HG02678 (cell line): ENCODE data around the gene ARF1.

ENCODE experiments used
- ATAC-seq: cut with Tn5 transposase; IDR thresholded peaks from one replicate; pipeline ENCODE4 v1.9.1; 2021; ENCODE audit warnings: mild to moderate bottlenecking, moderate library complexity; ENCODE audit not compliant: unreplicated experiment

Gene ARF1

DNA sequence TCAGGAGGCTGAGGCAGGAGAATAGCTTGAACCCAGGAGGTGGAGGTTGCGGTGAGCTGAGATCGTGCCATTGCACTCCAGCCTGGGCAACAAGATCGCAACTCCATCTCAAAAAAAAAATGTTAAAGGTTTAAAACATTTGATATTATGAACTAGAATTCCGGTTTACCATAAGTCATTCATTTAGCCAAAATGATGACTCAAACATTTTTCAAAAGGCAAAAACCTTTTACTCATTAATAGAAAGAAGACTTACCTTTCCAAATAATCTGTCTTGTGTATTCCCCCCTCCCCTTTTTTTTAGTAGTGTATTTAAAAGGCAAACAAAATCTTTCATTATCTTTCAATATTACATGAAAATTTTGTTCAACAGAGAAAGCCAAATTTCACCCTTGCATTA, 34.8 kb downstream of the ARF1 start:
- no peak for ATAC-seq

DNA sequence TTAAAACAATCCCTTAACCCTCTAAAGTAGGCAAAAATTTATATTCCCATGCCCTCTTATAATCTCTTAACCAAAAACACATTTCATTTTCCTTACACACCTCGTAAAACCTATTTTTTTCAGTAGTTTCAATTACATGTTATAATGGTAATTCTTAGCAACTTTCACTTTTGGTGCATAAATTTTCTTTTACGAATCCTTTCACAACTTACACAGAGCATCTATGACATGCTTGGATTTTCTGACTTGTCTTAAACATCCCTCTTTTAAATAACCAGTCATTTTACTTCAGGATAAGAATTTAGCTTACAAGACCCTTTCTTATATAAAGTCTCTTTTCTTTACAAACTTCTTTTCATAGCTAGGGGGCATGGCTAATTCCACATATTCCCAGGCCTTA, 35.5 kb downstream of the ARF1 start:
- ATAC-seq, result no peak

DNA sequence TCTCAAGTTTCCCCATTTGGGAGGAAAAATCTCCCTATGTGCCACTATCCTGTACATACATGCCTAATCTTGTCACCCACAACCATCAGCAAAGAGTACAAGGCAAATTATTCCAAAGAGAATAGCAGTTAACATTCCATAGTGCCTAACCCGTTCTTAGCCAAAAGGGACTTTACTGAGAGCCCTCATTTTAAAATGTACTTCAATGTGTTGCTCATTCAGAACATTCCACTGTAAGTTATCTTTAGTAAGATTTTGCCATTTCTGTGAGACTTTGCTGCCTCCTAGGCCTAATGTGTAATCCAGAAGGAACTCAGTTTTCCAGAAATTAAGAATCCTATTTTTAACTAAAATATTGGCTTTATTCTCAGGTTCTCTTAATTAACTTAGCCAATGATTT, 37.8 kb downstream of the ARF1 start:
- ATAC-seq, result no peak

DNA sequence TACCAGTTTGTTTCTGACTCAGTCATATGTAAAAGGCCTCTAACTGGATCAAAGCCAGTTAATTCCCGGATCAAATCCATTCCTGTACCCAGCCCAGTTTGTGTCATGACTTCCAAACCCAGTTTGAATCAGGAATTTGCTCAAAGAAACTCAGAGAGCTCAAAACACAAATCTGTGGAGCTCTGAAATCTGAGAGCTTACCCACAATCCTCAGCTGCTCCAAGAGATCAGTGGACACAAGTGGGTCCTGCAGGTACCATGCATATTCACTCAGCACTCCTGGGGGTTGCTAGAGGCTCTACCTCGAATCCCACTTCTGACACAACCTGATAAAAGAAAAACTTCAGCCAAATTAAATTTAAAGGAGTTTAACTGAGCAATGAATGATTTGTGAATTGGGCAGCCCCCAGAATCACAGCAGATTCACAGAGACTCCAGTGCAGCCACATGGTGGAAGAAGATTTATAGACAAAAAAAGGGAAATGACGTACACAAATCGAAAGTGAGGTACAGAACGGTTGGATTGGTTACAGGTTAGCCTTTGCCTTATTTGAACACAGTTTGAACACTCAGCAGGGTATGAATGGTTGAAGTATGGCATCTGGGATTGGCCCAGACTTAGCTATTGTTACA, 38.5 kb downstream of the ARF1 start:
- ATAC-seq, result no peak

DNA sequence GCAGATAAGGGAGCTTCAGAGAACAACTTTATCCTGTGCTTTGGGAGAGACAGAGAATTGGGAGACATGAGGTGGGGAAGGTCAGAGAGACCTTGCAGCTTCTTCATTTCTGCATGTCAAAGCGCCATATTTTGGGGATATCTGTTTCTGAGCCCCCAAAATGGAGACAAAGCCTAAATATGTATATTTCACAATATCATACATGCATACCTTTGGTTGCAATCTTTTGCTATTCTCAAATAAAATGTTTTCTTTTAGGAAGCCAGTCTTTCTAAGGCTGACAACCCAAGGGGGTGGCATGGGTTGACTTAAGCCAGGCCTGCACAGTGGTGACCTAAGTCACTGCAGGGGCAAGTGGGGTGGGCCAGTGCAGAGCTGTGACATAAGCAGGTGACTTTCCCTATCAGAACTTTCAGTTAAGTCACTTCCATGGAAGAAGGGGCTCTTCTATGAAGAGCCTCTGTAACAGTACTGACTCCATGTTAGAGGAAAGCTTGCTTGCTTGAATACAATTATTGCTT, 40.5 kb downstream of the ARF1 start:
- ATAC-seq, result no peak

DNA sequence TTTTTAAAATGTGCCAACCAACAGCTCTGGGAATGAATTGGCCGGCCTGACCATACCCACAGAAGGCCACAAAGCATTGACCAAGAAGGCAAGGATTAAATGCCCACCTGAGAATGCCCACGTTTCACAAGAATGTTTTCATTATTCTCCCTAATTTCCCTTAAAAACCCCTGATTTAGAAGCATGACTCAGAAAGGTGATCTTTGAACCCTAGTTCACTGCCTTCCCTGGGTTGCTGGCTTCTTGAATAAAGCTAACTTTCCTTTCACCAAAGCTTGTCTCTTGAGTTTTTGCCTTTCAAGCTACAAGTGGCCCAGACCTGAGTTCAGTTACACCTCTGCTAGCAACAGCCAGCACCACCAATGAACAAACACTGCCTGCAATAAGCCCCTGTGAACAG, 41.0 kb downstream of the ARF1 start:
- no peak for ATAC-seq

DNA sequence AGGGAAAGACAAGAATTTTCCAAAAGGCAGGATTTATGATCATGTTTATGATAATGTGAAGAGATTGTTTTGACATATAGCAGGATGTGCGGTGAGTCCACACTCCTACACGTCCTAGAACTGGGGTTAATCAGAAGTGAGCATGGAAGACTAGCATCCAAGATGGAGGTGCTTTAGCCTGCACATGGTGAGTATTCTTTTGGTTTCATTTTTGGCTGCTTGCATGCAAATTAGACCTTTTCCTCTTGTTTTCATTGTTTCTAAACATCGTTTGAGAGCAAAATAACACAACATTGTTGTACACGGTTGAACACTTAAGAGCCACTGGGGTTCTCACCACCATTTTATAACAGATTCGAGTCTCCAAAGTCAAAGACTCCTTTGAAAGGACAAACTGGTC, 42.7 kb downstream of the ARF1 start:
- no peak for ATAC-seq

DNA sequence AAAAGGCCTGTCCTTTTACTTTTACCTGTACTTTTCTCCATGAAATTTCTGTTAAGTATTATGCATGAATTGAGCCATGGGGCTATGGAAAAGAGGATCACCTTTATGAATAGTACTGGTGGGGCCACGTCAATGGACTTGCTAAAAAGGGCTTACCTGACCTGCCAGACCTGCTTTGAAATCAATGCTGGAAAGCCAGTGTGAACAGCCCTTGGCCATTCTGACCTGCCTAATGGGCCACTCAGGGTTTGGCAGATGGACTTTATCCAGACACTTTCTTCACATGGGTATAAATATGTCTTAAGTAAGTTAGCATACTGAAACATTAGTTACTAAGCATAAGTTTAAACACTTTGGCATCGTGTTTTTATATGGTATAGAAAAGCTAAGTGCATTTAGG, 49.3 kb downstream of the ARF1 start:
- no peak for ATAC-seq

DNA sequence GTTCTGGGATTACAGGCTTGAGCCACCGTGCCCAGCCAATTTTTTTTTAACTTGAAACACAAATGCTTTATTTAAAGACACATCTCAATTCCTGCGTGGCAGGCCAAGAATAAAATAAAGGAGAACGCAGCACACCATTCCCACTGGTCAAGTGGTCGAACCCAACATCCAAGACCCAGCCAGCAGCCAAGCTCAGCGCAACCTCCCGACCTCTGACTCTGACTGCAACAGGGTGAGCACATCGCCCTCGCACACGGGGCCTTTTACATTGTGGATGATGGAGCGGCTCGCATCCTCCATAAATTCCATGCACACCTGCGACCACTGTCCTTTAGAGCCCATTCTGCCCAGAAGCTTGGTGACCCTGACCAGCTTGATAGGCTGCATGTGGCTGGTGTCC, 52.1 kb downstream of the ARF1 start:
- ATAC-seq, result no peak

DNA sequence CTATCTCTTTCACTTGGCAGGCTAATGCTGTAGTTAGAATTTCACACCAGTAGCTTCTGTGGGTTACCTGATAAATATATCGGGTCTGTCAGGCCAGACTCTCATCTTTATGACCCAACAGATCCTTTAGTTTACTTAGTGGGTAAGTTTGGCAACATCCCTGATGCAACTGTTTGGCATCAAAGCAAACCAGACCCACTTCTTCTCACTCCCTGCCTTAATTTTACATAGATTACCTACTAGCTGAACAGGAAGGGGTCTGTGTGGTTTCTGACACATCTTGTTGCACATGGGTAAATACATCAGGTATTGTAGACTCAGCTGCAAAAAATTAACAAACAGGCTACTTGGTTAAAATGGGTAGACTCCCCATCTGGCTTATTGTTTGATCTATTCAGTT, 54.4 kb downstream of the ARF1 start:
- no peak for ATAC-seq

DNA sequence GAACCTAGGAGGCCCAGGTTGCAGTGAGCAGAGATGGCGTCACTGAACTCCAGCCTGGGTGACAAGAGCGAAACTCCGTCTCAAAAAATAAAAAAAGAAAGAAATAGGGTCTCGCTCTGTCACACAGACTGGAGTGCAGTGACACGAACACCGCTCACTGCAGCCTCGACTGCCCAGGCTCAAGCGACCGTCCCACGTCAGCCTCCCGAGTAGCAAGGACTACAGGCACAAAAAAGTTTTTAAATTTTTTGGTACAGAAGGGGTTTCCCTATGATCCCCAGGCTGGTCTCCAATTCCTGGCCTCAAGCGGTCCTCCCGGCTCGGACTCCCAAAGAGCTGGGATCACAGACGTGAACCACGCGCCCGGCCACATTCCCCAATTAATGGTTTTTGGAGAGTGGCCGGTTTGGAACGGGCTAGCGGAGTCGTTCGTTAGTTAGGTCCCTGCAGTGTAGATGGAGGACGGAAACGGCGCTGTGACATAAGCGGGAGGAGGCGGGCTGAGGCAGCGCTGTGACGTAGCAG, 57.0 kb downstream of the ARF1 start:
- no peak for ATAC-seq

DNA sequence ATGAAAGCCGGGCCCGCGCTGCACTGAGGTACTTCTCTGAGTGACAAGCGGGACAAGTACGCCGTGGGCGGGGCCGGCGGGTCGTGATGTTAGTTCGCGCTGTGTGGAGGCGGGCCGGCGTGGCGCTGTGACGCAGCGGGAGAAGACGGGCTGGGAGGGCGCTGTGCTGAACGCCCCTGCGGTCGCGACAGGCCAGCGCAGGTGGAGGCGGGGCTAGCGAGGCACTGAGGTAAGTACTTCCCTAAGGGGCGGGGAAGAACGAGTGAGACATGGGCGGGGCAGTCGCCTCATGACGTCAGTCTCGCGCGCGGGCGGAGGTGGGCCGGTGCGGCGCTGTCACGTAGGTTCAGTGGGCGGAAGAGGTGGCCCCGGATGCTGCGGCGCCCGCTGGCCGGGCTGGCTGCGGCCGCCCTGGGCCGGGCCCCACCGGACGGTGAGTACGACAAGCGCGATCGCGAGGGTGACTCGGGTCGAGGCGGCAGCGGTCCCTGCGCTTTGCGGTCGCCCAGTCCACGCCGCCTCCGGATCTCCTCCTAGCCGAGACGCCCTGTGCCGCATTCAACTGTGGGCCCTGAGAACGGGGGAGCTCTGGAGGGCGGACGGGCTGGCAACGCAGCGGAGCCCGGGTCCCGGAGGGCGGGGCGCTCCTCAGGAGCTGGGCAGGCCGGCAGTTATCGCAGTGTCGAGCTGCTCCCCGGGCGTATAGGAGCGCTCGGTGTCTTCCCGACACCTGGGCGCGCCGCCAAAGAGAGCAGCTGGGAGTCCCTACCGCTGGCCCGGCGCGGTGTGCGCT, 57.6 kb downstream of the ARF1 start, which contains the start of gene GUK1:
Gene GUK1 (plus strand): TSS at position 349 of the 793 bp plus-strand sequence. CDS start 24 bp downstream, at position 373.
- ATAC-seq, result peak; percentile 89

DNA sequence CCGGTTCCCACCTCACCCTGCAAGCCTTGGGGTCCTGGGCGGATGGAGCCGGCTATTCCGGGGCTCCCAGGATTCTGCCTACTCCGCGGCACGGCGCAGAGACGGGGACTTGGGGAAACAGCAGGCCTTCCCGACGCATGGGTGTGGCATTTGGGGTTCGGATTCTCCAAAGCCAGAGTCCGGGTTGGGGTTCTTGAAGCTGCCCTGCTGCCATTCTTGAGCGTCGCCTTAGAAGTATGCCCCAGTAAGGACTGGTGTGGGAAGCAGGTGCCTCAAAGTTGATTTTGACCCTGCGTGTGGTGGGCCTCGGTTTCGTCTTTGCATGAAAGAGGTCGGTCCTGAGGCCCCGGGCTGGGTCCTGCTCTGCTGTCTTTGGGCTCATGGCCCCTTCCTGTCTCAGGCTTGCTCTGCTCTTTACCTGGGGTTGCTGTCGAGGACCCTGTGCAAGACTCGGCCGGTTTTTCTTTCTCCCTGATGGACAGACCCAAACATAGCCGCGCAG, 58.3 kb downstream of the ARF1 start:
- no peak for ATAC-seq

DNA sequence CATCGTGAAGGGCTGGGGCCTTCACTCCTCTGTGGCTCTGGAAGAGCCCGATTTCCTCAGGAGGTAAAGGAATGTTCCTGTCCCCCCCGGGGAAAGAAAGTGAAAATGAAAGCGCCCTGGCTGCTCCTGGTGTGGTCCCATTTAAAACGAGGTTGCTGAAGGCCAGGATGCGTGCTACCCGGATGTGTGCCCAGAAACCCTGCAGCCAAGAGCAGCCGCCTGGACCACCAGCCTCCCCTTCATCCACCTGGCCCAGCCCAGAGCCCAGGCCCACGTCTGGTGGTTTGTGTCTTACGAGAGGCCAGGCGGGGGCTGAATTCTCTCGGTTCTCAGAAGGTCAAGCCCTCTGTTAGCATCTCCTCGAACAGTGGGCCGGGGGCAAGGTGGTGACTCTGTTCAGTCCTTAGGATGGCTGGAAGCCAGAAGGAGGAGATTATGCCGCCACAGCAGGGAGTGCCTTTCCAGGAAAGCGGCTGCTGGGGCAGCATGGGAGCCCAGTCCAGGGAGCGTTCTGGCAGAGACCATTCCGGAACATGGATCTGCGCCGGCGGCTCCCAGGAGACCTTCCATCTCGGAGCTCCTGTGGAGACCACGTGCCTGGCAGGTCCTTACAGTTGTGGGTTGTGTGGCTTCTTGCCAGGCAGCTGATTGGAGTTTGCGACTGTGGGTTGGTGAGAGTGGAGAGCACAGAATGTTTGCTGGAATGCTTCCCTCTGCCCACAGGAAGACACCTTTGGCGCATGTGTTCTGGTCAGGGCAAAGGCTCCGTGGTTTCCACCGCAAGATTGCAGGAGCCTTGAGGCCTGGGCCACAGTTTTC, 58.9 kb downstream of the ARF1 start:
- no peak for ATAC-seq

DNA sequence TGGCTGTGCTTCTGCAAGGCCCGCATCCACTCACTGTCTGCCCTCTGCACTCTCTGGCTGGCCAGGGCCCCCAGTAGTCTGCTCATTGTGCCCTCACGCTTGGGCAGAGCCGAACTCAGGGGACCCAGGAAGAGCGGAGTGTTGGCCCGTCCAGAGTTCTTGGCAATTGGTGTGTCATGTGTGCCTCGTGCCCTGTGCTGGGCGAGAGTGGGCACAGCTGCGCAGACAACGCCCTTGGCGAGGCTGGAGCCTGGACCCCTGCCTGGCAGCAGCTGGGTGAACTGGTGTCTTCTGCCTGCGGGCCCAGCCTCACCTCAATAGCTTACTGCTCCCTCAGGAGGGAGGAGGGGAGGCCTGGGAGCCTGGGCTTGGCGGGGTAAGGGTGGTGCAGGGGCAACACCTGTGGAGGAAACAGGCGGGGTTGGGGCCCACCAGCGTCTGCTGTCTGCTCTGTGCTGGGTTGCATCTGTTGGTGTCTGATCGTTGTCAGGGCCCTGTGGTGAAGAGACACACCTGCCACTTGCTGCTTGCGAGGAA, 59.7 kb downstream of the ARF1 start:
- no peak for ATAC-seq

DNA sequence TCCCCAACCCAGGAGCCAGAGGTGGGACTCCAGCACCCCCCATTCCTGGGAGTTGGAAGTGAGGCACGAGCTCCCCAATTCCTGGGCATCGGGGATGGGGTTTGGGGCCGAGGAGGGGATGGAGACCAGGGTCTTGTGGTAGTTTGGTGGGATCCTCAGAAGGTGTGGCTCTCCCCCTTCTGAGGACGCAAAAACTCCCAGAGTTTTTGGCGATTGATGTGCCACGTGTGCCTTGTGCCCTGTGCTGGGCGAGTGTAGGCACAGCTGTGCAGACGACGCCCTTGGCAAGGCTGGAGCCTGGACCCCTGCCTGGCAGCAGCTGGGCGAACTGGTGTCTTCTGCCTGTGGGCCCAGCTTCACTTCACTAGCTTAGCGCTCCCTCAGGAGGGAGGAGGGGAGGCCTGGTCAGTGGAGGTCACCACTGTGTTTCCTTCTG, 60.2 kb downstream of the ARF1 start:
- no peak for ATAC-seq

DNA sequence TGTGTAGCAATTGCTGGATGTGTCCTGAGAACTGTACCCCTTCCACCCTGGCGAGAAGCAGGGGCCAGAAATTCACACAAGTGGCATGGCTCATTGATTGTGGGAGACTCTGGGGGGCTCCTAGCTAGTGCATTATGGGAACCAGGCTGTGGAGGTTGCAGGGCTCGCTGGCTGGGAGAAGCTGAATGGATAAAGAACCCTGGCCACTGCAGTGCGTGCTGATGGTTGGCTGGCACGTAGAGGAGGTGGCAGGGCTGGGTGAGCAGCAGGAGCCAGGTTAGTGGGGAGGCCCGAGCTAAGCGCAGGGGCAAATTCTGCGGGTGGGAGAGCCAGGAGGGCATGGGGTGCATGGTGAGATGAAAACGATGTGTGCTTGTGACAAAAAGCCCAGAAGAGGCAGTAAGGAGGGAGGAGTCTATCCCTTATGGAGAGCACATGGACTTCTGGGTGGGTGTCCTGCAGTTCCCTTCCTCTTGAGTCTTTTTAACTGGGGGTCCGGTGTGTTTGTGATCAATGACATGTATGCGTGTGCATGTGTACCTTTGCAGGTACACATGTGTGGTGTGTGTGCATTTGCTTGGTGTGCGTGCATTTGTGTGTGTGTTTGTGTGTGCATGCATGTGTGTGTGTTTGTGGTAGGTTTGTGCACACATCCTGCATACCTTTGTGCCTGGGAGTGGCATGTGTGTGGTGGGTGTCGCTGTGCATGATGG, 61.1 kb downstream of the ARF1 start:
- ATAC-seq, result no peak

DNA sequence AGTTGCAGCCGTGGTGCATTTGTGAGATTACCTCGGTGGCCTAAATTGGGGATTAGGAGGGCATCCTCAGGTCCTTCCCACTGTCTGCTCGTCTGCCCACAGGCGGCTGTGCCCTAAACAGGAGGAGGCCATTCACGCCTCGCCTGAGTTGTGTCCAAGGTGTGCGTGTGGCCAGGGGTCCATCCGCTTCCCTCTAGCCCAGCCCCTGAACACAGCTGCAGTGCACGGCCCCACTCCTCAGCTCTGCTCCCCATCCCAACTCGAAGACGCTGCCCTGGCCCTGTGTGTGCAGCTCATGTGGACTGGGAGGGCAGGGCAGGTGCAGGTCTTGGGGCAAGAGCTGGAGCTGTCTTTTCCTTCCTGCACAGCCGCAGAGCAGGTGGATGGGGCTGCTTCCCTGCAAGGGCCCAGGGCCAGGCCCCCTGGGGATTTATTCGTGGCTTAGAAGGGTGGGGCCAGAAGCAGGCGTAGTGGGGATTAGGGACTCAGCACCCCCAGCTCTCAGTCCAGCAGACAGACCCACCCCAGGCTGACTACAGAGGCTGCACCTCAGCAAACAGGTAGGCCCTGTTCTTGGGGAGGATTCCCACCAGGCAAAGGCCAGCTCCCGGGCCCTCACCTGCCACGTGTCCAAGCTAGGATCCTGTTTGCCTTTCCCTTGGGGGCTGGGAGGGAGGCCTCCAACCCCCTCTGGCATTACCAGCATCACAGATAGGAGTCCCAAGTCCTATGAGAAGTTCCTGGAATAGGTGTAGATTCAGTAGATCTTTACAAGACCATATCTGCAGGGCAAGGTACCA, 61.9 kb downstream of the ARF1 start:
- no peak for ATAC-seq

DNA sequence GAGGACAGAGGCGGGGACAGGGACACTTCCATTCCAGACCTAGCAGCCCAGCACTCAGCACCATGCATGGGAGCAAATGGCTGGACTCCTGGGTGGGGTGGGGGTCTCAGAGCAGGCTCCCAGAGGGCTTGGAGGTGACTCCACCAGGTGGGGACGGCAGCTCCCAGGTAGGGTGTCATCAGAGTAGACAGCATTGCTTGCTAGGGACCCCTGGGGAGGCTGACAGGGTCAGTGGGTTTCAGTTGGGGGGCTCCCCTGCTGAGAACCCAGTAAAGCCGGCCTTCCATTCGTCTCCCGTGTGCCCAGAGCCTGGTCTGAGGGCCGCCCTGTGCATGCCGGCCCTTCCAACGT, 62.5 kb downstream of the ARF1 start:
- no peak for ATAC-seq
